Astrocyte of the spinal cord (primary cell): Measurements from ENCODE around the gene RAI14.
A peak's percentile ranks its signal among the peaks of the same experiment; 100 is the strongest.

Source experiments
- DNase-seq: peaks from one replicate; pipeline ENCODE4 v3.0.0; 2011; ENCODE audit warnings: low read depth, low spot score
- H3K4me3 ChIP-seq: 2 replicates; pipeline ENCODE4 v1.5.1; 2011; ENCODE audit warnings: low read depth, mild to moderate bottlenecking, low read length, moderate library complexity
- in situ Hi-C: cut with HindIII; loops from 2 replicates; pipeline ENCODE4 v1.10.0; 2017; ENCODE audit warnings: low sequenced_read_pairs
- TF ChIP-seq, protein P1 (sequence below): IDR thresholded peaks from 2 replicates; pipeline ENCODE4 v1.5.1; 2012; ENCODE audit warnings: low read depth, mild to moderate bottlenecking, low read length, inconsistent platforms

The RAI14 gene

DNA sequence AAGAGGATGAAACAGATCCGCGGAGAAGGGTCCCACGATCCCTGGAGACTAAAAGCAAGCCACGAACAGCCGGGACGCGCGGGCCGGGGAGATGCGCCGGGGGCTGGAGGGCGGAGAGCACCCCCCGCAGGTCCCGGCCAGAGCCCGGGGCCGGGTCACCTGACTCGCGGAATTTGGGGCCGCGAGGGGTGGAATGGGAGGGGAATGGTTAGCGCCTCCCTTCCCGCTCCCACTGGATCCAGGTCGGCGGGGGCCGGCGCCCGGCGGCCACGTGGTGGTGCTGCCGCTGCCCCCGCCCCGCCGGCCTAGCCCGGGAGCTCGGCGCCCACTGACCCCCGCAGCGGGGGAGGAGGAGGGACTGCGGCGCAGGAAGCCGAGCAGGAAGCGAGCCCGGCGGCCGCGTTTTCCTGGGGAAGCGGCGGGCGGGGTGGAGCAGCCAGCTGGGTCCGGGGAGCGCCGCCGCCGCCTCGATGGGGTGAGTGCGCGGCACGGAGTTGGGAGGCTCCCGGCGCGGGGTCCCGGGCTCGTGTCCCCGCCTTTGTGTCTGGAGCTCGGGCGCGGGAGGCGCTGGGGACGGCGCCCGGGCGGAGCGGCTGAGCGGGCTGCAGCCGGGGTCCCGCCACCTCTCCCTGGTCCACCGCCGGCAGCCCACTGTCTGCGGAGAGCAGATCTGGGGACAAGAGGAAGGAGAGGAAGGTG lies at the start of gene RAI14:
Gene RAI14, plus strand, starts transcription at position 328 of the 699 bp plus-strand sequence. CDS start 30,592 bp downstream, outside the sequence.
- DNase-seq: peak; percentile 89
- H3K4me3 ChIP-seq: peak within 1 kb of the TSS; percentile 93
- TF ChIP-seq, protein P1, sequence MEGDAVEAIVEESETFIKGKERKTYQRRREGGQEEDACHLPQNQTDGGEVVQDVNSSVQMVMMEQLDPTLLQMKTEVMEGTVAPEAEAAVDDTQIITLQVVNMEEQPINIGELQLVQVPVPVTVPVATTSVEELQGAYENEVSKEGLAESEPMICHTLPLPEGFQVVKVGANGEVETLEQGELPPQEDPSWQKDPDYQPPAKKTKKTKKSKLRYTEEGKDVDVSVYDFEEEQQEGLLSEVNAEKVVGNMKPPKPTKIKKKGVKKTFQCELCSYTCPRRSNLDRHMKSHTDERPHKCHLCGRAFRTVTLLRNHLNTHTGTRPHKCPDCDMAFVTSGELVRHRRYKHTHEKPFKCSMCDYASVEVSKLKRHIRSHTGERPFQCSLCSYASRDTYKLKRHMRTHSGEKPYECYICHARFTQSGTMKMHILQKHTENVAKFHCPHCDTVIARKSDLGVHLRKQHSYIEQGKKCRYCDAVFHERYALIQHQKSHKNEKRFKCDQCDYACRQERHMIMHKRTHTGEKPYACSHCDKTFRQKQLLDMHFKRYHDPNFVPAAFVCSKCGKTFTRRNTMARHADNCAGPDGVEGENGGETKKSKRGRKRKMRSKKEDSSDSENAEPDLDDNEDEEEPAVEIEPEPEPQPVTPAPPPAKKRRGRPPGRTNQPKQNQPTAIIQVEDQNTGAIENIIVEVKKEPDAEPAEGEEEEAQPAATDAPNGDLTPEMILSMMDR: no peak
- in situ Hi-C loops: no loop called here

DNA sequence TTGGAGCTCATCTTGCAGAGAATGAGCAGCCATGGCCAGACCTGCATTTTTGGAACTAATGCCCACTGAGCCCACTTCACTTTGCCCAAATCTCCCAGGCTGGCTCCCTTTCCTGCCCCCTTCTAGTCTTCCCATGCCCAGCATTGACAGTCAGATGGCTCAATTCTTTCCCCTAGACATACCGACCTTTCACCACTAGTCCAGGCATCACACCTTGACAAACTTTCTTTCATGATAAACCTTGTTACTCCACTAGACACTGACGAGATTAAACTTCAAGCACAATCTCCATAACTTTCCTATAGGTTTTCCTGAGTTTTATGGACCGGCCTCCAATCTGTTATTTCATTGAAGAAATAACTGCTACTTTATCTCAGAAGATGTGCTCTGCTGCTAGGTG lies 47.8 kb upstream of the RAI14 start:
- TF ChIP-seq, protein P1: no peak
- no peak overlapping the region for H3K4me3 ChIP-seq
- no peak for DNase-seq
- in situ Hi-C loops: no loop called here

DNA sequence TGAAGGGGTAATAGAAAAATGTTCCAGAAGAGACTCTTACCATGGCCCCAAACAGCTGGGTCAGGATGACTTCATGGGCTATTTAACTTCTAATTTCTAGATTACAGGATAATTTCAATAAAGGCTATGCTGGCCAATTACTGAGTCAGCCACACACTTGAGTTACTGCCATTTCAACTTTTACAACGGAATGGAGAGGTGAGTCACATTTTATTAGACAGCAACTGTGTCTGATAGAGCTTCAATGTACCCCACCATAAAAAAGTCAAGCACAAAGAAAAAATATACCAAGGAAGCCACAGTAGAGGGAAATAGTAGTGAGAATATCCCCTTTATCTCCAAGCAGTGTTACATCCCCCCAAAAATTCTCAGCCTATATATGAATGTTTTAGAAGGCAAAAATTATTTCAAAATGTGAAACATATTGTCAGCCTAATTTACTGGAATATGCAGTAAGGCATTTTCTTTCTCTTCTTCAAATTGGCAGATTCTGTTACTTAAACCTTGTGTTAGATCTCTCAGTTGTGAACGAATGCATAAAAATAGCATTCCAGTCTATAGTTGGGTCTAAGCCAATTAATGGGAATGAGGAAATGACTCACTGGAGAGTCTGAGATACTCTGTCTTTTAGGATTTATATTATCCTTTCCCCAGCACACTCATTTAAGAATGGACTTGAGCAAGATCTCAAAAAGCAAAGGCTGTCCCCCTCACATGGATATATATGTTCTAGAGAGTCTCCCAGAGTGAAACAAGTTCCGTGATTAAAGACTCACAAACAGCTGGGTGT lies 47.1 kb upstream of the RAI14 start:
- peak; percentile 94 for DNase-seq

DNA sequence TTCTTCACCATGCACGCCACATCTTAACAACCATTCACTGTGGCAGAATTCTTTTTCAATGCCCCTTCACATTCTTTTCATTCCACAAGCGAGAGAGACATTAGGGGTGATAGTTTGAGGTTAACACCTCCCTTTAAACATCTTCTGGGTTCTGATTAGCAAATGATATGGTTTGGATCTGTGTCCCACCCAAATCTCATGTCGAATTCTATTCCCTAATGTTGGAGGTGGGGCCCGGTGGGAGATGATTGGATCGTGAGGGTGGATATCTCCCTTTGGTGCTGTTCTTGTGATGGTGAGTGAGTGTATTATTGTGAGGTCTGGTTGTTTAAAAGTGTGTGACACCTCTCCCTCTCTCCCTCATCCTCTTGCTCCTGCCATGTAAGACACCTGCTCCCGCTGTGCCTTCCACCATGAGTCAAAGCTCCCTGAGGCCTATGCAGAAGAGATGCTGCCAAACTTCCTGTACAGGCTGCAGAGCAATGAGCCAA lies 46.1 kb upstream of the RAI14 start:
- in situ Hi-C loops: no loop called here
- H3K4me3 ChIP-seq: no peak overlapping the region
- DNase-seq: peak; percentile 69
- TF ChIP-seq, protein P1: no peak

More for the DNA sequence above, 47.1 kb upstream of the RAI14 start:
- TF ChIP-seq, protein P1: no peak
- in situ Hi-C loops: no loop called here
- no peak overlapping the region for H3K4me3 ChIP-seq

DNA sequence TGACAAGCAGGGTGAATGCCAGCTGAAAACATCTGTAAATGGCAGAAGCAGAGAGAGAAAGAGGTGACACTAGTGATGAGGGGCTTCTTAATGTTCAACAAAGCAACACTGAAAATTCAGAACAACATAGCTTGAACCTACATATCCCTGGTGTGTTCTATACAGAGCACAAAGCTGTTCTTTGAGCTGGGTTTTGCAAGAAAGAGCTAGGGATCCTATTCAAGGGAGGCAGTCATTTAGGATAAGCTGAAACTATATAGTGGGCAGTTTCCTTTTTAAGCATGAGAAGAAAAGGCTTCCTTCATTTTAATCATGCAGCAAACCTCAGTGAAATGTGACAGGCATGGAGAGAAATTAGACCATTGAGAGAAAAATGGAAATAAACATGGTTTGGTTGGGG lies 45.6 kb upstream of the RAI14 start:
- H3K4me3 ChIP-seq: no peak overlapping the region
- TF ChIP-seq, protein P1: no peak
- in situ Hi-C loops: no loop called here
- no peak for DNase-seq

DNA sequence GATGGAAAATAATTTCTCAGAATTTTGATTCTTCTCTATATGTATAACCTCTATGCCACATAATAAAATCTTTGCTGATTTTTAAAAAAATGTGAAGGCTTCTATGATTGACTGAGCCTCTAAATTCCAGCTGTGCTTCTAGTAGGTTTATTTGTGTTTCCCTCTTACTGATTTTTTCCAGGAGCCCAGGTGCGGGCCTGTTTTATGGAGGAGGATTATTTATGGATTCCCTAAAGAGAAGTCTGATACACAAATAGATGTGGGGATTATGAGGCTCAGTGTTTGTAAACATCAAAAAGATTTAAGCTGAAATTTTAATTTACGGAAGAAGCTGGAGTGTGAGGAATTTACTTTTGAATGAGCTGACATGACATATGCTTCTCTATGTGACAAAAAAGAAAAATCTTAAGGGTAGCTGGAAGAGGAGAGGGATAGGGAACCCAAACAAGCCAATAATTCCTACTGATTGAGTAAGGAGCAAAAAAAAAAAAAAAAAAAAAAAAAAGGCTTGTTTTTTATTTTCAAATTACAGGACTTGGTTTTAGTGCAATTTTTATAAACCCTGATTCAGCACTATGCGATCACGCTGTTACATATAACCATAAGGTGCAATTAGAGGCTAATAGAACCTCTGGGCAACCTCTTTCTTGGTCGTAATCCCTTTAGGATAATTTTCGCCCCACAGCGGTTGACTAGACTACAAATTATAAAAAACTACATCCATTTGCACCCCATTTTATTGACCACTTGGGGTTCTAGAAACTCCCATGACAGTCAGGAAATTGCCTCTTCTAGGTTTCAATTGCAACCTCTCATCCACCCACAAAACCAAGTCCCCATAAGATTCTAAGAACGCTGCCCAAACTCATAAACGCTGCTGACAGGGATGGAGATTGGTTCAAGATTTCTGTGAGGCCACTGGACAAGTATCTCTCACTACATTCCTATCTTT lies 44.4 kb upstream of the RAI14 start:
- no peak for DNase-seq
- in situ Hi-C loops: no loop called here

More for the DNA sequence above, 44.4 kb upstream of the RAI14 start:
- no peak overlapping the region for H3K4me3 ChIP-seq
- TF ChIP-seq, protein P1: no peak
